ENCODE measurements around the gene FANCD2.
A peak's percentile ranks its signal among the peaks of the same experiment; 100 is the strongest.
"Not testable (repeated sequence)": the region's sequence is repeated elsewhere in the genome, so short reads cannot be mapped to it uniquely, and the experiment has no call there.

Gene FANCD2

DNA sequence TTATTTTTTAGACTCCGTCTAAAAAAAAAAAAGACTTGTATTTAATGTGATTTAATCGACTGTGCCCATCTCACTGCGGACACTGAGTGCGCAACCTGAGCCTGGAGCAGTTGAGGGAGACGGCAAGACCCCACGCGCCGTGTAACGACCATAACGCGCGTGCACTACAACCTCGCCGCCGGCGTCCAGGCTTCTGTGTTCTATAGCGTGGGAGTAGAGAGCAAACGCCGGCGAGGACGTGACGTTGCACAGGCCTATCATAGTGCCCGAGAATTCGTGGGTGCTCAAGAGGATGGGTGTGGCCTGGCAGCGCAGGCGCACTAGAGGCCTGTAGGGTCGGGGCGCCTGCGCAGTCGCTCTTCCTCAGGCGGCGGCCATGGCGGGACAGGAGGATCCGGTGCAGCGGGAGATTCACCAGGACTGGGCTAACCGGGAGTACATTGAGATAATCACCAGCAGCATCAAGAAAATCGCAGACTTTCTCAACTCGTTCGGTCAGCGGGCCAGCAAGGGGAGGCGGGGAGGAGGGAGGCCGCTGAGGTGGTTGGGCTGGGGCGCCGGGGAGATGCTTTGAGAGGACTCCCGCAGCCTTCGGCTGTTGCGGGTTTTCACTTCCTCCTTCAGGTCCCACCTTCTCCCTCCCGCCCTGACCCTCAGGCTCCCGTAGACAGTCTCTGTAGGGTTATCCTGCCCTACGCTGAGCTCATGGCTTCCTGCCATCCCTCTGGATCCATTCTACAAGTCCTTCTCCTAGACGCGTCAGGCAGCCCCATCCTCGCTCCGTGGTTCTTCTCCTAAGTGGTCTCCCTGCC, 89.3 kb downstream of the FANCD2 start, which contains the start of gene BRK1:
Gene BRK1 (plus strand): TSS at position 350 of the 812 bp plus-strand sequence. CDS start 27 bp downstream, at position 377.
- peak; percentile 97 for DNase-seq

DNA sequence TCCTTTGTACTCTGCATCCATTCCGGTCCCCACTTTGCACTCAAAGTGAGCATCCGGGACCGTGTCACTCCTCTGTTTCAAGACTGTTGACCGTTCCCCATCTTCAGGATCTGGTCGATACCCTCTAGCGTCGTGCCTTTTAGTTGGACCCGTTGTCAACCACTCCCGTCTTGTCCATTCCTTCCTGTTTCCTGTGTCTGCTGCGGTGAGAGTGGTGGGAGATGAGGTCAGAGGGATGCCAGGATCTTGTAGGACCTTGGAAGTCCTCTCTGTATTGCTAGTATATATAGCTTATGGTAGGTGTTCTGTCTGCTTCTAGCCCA, 89.9 kb downstream of the FANCD2 start:
- no peak for DNase-seq

DNA sequence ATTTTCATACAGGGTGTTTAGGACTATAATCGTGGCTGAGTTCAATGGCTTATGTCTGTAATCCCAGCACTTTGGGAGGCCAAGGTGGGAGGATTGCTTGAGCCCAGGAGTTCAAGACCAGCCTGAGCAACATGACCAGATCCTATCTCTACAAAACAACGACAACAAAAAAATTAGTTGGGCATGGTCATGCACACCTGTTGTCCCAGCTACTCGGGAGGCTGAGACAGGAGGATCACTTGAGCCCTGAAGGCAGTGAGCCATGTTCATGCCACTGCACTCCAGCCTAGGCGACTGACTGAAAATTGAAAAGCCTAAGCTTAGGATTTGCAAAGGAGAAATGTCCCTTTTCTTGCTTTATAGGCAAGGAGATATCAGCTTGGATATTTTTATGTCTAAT, 90.7 kb downstream of the FANCD2 start:
- no peak for DNase-seq

DNA sequence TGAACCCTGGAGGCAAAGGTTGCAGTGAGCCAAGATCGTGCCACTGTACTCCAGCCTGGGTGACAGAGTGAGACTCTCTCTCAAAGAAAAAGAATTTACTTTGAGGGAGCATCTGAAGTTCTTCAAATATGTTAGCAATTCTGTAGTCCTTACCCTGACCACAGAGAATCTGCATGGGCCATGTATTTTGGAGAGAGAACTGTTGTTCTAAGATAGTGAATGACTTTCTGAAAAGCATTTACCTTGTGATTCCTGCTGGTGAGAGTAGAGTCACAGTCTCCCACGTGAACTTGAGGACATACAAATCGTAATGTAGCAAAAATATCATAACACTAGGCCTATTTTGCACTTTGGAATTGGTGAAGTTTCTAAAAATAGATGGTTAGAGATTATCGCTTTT, 93.1 kb downstream of the FANCD2 start:
- no peak for DNase-seq

DNA sequence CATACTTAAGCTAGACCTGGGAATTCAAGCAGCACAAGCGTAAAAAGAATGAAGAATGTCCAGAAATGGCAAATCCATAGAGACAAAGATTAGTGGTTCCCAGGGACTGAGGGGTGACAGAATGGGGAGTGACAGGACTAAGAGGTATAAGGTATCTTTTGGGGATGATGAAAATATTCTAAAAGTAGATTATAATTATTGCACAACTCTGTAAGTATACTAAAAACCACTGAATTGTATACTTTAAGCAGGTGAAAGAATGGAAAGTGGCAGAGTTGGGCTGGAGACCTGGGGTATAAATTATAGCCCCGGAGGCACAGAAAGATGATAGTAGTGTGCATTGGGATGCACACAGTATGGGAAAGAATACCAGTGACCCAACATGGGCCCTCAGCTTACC, 94.8 kb downstream of the FANCD2 start:
- DNase-seq, result no peak

DNA sequence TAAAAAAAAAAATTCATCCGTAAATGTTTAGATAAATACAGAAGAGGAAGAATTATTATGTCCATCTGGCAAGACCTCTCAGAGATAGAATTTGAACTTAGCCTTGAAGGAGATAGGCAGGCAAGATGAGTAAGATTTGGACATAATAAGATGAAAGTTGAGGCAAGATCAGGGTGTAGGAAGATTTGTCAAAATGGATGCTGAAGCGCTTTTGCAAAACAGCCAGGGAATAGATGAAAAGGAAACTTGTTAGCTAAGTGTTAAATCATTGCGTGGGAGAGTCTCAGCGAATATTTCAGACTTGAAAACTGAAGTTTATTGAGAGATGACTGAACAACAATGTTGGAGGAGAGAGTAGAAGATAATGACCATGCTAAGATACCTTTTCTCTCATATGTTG, 96.5 kb downstream of the FANCD2 start:
- no peak for DNase-seq

DNA sequence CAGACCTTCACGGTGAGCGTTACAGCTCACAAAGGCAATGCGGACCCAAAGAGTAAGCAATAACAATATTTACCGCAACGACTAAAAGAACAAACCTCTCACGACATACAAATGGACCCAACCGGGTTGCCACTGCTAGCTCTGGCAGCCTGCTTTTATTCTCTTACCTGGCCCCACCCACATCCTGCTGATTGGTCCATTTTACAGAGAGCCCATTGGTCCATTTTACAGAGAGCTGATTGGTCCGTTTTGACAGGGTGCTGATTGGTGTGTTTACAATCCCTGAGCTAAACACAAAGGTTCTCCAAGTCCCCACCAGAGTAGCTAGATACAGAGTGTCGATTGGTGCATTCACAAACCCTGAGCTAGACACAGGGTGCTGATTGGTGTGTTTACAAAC, 109.6 kb downstream of the FANCD2 start:
- not testable (repeated sequence) for DNase-seq

DNA sequence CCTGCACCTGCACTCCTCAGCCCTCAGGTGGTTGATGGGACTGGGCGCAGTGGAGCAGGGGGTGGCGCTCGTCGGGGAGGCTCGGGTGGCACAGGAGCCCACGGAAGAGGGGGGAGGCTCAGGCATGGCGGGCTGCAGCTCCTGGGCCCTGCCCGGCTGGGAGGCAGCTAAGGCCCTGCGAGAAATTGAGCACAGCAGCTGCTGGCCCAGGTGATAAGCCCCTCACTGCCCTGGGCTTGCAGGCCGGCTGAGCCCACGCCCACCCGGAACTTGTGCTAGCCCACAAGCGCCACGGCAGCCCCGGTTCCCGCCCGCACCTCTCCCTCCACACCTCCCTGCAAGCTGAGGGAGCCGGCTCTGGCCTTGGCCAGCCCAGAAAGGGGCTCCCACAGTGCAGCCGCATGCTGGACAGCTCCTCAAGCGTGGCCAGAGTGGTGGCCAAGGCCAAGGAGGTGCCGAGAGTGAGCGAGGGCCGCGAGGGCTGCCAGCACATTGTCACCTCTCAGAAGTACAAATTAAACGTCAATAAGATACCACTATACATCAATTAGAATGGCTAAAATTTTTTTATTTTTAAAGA, 110.3 kb downstream of the FANCD2 start:
- DNase-seq, result no peak

DNA sequence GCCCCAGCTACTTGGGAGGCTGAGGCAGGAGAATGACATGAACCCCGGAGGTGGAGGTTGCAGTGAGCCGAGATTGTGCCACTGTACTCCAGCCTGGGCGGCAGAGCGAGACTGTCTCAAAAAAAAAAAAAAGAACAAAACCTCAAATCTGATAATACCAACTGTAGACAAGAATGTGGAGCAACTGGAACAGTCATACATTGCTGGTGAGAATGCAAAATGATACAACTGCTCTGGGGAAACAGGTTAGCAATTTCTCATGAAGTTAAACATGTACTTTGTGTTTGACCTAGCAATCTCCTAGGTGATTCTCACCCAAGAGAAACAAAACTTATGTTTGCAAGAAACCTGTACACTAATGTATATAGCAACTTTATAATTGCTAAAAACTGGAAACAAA, 110.9 kb downstream of the FANCD2 start:
- DNase-seq, result no peak

DNA sequence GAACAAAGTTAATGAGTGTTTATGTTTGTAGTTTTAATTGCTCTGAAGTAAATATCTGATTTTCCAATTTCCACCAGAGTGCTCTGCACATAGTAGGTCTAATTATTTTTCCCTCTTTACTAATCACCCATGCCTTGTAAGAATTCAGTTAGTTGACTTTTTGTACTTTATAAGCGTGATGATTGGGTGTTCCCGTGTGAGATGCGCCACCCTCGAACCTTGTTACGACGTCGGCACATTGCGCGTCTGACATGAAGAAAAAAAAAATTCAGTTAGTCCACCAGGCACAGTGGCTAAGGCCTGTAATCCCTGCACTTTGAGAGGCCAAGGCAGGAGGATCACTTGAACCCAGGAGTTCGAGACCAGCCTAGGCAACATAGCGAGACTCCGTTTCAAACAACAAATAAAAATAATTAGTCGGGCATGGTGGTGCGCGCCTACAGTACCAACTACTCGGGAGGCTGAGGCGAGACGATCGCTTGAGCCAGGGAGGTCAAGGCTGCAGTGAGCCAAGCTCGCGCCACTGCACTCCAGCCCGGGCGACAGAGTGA, 114.8 kb downstream of the FANCD2 start:
- DNase-seq, result peak; percentile 34

DNA sequence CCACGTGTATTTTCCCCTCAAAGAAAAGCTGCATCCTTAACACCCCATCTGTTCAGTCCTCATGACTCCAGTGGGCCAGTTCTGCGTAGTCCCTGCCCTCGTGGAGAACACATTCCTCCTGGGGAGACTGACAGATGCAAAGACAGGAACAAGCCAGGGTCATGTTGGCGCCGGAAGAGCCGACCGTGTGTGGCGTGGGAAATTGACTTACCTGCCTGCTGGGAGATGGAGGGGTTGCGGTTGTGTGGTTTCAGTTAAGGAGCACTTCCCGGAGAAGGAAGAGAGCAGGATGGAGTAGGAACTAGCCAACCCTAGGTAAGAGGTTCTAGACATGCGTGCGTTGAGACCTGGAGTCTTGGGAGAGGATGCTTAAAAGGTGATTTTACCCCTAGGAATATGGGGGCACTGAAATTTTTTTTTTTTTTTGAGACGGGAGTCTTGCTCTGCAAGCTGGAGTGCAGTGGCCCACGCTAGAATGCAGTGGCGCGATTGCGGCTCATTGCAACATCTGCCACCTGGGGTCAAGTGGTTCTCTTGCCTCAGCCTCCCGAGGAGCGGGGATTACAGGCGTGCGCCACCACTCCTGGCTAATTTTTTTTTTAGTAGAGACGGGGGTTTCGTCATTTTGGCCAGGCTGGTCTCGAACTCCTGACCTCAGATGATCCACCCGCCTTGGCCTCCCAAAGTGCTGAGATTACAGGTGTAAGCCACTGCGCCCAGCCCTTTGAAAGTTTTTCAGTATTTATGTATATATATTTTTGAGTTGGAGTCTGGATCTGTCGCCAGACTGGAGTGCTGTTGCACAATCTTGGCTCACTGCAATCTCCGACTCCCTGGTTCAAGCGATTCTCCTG, 116.7 kb downstream of the FANCD2 start:
- DNase-seq, result peak; percentile 46

DNA sequence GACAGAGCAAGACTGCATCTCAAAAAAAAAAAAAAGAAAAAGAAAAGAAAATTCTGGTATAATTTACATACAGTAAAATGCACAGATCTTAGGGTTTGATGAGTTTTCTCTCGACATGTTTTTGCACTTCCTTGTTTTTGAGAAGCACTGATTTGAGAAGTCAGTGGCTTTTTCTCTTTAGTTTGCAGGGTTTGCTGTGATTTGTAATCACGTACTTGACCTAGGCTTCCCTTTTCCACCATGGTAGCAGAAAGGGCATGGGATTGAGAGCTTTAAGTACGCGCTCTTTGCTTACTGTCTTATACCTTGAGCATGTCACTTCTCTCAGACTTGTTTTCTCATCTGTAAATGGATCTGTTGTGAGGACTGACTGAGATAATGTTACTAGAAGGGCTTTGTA, 119.4 kb downstream of the FANCD2 start:
- no peak for DNase-seq

DNA sequence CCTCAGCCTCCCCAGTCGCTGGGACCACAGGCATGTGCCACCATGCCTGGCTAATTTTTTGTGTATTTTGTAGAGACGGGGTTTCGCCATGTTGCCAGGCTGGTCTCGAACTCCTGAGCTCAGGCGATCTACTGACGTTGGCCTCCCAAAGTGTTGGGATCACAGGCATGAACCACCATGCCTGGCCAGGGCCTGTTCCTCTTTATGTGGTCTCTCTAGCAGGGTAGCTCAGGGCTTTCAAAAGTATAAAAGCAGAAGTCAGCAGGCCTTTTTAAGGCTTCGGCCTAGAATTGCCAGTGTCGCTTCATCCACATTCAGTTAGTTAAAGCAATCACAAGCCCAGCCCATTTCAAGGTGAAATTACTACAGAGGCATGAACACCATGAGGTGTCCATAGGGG, 123.0 kb downstream of the FANCD2 start:
- no peak for DNase-seq

DNA sequence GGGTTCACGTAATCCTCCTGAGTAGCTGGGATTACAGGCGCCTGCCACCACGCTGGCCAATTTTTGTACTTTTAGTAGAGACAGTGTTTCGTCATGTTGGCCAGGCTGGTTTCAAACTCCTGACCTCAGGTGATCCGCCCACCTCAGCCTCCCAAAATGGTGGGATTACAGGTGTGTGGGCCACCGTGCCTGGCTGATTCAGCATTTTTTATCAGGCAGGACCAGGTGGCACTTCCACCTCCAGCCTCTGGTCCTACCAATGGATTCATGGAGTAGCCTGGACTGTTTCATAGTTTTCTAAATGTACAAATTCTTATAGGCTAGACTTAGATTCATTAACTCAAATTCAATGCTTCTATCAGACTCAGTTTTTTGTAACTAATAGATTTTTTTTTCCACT, 124.8 kb downstream of the FANCD2 start:
- DNase-seq, result no peak
